AG09309 (cell line): Measurements from ENCODE around the gene MGAT5.

Experiments
- DNase-seq: peaks from one replicate; pipeline ENCODE4 v3.0.0-alpha.2; 2010; ENCODE audit warnings: low read depth
- H3K4me3 ChIP-seq: 2 replicates; pipeline ENCODE4 v1.5.1; 2011; ENCODE audit warnings: mild to moderate bottlenecking, low read depth, low read length, moderate library complexity; ENCODE audit not compliant: control insufficient read depth
- TF ChIP-seq, protein P1 (sequence below): IDR thresholded peaks from 2 replicates; pipeline ENCODE4 v1.5.1; 2011; ENCODE audit warnings: mild to moderate bottlenecking, low read depth, low read length, inconsistent platforms; ENCODE audit not compliant: insufficient read depth, control insufficient read depth; ENCODE audit errors: missing control alignments

Gene MGAT5

DNA sequence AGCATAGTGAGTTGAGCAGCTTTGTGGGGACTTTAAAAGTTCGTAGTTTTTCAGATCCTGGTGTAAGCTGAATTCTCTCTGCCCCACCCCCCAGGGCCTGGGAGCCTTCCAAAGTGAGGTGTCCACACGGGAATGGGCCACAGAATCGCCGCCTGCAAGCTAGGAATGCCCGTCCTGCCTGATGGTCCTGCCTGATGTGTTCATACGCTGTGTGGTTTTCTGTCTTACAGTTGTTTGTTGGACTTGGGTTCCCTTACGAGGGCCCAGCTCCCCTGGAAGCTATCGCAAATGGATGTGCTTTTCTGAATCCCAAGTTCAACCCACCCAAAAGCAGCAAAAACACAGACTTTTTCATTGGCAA lies 158.7 kb downstream of the MGAT5 start:
- no peak for DNase-seq
- H3K4me3 ChIP-seq = no peak overlapping the region

DNA sequence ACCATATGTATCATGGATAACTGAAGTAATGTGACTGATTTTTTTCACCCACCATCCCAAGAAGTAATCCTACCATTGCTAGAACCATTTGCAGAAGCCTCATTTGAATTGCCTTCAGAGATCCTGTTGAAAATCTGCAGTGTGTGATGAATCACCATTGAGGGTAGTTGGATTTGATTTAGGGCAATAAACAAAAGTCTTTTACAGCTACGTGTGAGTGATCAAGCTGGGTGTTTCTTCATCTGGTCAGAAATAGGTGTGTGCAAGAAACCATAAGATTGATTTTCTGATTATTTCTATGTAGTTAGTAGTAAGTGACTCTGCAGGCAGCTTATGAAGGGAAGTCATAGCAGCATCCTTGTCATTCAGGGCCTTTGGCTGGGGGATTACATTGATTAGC lies 159.6 kb downstream of the MGAT5 start:
- H3K4me3 ChIP-seq = no peak overlapping the region
- DNase-seq = no peak
- TF ChIP-seq, protein P1, sequence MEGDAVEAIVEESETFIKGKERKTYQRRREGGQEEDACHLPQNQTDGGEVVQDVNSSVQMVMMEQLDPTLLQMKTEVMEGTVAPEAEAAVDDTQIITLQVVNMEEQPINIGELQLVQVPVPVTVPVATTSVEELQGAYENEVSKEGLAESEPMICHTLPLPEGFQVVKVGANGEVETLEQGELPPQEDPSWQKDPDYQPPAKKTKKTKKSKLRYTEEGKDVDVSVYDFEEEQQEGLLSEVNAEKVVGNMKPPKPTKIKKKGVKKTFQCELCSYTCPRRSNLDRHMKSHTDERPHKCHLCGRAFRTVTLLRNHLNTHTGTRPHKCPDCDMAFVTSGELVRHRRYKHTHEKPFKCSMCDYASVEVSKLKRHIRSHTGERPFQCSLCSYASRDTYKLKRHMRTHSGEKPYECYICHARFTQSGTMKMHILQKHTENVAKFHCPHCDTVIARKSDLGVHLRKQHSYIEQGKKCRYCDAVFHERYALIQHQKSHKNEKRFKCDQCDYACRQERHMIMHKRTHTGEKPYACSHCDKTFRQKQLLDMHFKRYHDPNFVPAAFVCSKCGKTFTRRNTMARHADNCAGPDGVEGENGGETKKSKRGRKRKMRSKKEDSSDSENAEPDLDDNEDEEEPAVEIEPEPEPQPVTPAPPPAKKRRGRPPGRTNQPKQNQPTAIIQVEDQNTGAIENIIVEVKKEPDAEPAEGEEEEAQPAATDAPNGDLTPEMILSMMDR = no peak

More for the DNA sequence above, 158.7 kb downstream of the MGAT5 start:
- TF ChIP-seq, protein P1 = no peak

DNA sequence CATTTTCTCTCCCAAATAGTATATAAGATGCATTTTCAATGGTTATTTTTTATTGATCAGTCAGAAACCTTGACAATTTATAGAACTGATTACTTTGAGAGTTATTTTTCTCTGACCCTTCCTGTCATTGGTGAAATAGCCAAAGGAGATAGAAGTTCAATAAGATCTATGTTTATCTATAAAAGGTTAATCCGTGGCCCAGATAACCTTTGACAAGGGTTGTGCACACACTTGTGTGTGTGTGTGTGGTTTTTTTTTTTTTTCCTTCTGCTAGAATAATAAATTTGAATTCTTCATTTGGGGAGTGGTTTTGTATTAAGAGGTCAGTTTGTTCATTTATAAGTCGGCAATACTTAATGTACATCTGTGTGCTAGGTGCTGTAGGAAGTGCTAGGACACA lies 160.0 kb downstream of the MGAT5 start:
- no peak overlapping the region for H3K4me3 ChIP-seq
- DNase-seq = no peak
- TF ChIP-seq, protein P1 = no peak

DNA sequence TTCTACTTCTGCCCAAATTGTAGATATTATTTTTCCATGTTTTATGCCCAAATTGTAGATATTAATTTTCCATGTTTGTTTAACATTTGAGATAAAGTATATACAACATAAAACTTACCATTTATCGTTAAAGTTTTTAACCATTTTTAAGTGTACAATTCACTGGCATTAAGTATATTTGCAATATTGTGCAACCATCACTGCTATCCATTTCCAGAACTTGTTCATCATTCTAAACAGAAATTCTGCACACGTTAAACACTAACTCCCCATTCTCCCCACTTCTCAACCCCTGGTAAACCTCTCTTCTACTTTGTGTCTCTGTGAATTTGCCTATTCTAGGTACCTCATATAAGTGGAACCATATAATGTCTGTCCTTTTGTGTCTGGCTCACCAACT lies 162.1 kb downstream of the MGAT5 start:
- TF ChIP-seq, protein P1 = no peak
- H3K4me3 ChIP-seq = no peak overlapping the region
- no peak for DNase-seq

DNA sequence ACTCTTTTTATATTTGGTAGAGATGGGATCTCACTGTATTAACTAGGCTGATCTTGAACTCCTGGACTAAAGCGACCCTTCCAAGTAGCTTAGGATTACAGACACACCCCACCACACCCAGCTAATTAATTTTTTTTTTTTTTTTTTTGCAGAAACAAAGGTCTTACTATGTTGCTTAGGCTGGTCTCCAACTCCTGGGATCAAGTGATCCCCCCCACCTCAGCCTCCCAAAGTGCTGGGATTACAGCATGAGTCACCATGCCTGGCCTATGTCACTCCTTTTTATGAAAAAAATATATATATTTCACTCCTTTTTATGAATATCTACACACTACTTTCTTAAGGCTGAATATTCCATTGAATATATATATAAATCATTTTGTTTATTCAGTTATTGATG lies 162.8 kb downstream of the MGAT5 start:
- TF ChIP-seq, protein P1 = no peak
- H3K4me3 ChIP-seq = no peak overlapping the region
- no peak for DNase-seq

DNA sequence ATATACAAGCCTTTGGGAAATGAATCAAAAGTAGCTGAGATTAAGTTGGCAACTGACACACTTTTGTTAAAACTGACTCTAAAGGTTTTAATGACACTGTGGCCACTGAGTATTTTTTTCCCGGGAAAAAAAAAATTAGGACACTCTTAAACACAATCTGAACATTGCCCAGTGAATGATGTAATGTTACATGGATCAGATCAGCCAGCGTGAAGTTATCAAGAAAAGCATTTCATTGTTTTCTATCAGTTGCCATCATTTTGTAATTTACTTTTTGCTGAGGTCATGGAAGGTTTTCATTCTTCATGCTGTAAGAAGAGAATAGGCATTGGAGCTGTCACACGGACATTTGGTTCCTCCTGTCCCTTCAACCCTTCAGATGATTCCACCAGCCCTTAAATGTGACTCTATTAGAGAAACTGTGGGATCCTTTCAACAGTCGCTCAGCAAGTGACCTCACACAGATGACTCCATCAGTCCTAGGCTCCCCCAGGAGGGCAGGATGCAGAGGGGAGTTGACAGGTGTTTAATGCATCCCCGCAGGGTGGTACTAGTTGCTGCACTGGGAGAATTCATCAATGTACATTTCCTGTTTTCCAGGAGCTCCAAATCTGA lies 164.2 kb downstream of the MGAT5 start:
- TF ChIP-seq, protein P1 = no peak
- no peak overlapping the region for H3K4me3 ChIP-seq
- no peak for DNase-seq

DNA sequence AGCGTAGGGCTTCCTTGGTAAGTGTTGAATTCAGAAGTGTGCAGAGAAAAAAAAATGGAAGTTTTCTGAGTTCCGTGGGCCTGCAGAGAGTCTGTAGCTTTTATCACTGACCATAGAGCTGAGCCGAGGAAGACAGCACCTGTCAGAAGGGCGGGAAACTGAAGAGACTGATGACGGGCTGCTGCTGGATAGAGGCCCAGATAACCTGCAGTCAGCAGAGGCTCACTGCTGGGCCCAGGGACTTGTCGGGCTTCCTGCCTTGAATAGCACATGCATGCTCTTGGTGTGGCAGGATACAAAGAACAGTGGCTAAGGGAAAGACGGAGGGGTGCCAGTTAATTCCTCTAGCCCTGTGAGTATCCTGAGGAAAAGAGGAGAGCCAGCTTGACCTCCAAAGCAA lies 166.4 kb downstream of the MGAT5 start:
- H3K4me3 ChIP-seq = no peak overlapping the region
- DNase-seq = no peak
- TF ChIP-seq, protein P1 = no peak
